Right kidney (tissue), 1 donor: ENCODE data around the gene VKORC1L1.
"Not testable (repeated sequence)": the region's sequence is repeated elsewhere in the genome, so short reads cannot be mapped to it uniquely, and the experiment has no call there.

Source experiments
- DNase-seq: peaks from one replicate; pipeline ENCODE4 v3.0.0-alpha.2; 2016

VKORC1L1 gene

DNA sequence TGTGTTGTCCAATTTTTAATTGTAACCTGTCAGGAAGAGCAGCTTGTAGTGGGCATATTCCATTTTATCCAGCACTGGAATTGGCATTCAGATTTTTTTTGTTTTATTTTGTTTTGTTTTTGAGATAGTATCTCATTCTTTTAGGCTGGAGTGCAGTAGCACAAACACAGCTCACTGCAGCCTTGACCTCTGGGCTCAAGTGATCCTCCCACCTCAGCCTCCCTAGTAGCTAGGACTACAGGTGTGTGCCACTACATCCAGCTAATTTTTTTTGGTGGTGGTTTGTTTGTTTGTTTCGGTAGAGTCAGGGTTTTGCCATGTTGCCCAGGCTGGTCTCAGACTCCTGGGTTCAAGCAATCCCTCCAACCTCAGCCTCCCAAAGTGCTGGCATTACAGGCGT, 64.4 kb downstream of the VKORC1L1 start:
- no peak for DNase-seq

DNA sequence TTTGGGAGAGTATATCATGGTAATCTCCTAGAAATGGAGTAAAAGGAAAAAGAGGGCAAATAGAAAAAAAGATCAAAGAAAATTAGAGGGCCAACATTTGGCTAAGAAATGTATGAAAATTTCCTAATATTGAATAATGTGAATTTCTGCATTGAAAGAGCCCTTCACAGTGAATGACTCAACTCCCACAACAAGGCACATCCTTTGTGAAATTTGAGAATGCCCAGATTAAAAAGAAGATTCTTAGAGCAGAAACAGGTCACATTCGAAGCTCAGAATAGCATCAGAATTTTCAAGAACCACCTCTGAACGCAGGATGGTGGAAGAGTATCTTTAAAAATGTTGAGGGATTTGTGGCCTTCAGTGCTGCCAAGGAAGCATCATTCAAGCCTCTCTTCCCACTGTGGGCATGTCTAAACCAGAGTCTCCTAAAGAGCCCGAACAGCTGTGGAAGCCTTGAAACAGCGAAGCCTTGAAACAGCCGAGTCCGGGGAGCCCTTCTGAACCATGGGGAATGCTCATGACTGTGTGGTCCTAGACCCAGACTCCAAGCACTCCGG, 65.5 kb downstream of the VKORC1L1 start:
- no peak for DNase-seq

DNA sequence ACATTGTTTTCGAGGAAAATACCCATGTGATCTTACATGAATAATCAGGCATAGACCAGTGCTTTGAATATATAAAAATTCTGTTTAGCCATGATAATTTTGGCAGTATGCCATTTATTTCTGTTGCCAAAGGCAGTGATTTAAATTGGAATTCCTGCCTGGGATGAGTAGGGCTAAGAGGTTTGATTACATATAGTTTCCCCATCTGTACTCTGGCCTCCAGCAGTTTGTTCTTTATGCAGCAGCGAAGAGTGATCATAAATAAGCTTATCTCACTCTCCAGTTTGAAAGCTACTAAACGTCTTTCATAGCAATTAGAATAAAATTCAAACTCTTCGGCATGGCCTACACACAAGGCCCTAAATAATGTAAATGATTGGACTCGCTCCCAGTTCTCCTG, 72.9 kb downstream of the VKORC1L1 start:
- not testable (repeated sequence) for DNase-seq

DNA sequence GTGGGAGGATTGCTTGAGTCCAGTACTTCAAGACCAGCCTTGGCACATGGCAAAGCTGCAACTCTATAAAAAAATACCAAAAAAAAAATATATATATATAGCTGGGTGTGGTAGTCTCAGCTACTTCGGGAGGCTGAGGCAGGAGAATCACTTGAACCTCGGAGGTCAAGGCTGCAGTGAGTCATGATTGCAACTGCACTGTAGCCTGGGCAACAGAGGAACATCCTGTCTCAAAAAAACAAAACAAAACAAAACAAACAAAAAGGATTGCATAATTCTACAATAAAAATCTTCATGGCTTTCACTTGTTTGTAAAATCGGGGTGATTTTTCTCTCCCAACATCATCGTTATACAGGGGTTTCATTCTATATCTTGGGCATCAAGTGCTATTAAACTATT, 74.0 kb downstream of the VKORC1L1 start:
- DNase-seq = no peak

DNA sequence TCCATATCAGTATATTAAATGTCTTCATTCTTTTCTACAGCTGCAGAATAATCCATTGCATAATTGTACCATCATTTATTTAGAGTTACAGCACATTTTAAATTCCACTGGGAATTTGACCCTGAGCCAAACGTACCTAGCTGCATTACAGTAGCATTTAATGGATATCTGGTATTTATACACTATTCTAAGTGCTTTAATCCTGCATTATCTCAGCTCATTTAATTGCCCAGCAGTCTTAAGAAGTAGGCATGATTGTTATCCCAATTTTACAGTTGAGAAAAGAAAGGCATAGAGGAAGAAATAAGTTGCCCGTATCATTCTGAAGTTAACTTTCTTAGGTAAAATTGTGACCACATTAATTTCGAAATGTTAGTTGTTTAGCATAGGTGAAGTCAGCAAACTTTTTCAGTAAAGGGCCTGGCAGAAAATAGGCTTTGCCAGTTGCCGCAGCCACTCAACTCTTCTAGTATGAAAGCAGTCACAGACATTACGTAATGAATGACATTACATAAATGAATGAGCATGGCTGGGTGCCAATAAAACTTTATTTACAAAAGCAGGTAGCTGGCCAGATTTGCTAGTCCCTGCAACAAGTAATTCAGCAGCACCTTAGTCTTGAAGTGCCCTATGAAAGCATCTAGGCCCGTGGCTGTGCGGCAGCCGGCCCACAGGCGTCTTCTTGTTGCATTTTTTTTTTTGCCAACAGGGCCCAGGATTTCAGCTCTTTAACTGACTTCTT, 79.1 kb downstream of the VKORC1L1 start:
- DNase-seq = no peak

DNA sequence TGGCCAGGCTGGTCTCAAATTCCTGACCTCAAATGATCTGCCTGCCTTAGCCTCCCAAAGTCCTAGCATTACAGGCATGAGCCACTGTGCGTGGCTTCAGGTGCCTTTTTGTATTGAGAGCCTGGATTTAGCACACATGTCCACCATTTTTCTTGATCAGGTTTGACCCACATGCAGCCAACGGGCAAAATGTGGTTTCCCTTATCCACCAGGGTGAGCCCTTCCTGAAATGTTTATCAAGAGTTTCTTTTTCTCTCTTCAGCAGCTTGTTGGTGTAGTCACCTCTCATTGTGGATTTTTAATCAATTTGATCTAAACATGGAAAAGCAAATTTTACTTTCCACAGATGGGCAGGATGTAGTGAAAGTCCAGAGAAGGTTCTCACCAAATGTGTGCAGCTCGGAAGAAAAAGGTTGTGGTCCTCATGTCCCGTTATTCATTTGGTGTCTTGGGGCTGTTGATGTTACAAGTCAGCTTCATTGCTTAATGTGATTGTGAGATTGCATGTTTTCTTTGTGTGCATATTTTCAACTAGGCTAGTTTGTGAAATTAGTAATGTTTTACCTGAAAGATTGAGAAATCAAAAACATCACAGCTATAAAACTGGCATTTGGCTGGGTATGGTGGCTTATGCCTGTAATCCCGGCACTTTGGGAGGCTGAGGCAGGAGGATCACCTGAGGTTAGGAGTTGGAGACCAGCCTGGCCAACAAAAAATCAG, 80.3 kb downstream of the VKORC1L1 start:
- no peak for DNase-seq

DNA sequence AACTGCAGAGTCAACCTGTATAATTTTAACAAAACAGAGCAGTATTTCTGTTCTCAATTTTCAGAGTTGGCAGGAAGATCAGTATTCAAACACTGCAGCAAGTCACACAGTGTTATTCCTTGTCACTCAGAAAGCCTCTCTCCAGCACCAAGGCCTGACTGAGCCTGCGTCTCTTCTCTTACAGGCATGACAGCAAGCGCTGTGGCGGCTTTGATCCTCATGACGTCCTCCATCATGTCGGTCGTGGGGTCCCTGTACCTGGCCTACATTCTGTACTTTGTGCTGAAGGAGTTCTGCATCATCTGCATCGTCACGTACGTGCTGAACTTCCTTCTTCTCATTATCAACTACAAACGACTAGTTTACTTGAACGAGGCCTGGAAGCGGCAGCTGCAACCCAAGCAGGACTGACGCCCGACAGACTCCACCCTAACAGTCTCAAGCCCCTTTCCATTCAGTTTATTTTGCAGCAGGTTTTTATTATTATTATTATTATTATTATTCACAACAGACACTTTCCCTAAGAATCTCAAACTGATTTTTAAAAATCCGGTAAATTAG, 81.1 kb downstream of the VKORC1L1 start:
- DNase-seq = no peak

DNA sequence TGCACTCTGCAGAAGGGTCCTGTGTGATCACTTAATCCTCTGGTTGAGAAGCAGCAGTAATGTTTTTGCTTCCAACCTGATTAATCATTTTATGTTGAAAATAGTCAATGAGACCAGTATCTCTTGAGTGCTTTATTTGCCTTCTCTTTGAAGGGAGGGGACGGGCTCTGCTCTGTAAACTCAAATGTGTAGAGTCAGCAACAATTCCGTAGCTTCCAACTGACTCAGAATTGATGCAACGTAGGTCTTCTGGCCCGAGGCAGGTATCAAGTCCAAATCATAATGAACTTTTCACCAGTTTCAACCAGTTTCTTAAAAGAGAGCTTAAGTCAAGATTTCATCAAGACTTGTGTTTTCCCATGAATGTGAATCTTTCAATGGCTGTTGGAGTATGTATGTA, 82.8 kb downstream of the VKORC1L1 start:
- no peak for DNase-seq

DNA sequence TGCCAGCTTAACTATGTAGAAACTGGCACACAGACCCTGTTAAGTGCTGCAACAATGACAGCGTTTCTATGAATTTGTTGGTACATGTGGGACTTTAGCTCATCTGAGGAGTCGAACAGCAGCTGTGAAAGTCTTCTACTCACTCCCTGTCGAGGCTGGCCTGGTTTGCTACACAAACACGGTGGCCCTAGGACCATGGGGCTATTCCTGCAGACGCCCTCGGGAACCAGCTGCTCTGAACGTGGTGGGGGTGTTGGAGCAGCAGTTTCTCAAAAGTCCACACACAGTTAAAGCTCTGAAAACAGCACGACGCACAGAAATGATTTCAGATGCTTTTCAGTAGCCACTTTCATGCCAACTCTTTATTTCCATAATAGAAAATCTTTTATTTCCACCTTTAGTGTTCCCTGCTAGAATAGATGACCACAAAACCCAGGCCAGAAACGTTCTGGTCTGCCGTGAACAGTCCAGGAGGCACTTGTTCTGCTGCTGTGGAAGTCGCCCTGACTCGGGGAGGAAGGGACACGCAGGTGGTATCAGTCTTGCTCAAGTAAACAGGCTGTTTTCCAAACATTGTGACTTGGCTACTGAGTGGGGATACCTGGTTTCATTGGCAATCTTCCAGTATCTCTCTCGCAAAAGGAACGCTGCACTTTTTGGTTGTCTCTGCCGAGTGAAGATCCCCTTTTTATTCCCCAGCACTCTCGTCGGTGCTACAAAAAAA, 87.6 kb downstream of the VKORC1L1 start:
- no peak for DNase-seq

DNA sequence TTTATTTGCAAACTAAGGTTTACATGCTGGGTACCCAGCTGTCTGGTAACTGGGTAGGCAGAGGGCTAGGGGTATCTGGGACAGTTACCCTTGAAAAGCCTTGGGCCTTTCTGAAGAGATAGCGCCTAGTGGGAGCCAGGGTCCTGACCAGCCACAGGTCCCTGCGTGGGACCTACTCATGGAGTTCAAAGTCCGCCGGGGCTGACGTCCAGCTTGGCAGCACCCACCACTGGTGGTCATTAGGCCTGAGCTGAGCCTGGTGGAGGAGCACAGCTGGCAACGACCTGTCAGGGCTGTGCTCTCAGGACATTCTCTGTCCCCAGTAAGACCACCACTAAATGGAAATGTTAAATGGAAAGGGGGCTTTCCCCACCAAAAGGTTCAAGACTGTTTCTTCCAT, 89.2 kb downstream of the VKORC1L1 start:
- no peak for DNase-seq

DNA sequence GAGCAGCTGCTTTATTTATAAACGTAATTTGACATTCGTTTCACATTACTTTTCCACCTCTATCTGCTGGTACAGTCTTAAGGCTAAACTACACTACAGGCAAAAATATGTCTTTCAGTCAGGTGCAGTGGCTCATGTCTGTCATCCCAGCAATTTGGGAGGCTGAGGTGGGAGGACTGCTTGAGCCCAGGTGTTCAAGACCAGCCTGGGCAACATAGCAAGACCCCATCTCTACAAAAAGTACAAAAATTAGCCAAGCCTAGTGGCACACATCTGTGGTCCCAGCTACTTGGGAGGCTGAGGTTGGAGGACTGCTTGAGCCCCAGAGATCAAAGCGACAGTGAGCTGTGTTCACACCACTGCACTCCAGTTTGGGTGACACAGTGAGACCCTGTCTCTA, 91.8 kb downstream of the VKORC1L1 start:
- not testable (repeated sequence) for DNase-seq

DNA sequence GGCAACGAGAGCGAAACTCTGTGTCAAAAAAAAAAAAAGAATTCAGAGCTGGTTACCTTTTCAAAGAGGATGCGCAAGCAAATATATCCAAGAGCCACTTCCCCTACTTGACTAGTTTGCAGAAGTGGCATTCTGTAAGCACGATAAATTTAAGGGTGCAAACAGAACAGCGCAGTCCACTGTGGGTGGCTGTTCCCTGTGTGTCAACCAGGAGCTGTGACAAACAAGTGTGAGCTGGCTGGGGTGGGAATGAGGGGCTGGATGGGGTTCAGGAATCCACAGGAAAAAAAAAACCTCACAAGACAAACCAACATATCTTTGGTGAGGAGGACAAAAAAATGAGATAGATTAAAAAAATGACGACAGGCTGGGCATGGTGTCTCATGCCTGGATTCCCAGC, 93.3 kb downstream of the VKORC1L1 start:
- no peak for DNase-seq

DNA sequence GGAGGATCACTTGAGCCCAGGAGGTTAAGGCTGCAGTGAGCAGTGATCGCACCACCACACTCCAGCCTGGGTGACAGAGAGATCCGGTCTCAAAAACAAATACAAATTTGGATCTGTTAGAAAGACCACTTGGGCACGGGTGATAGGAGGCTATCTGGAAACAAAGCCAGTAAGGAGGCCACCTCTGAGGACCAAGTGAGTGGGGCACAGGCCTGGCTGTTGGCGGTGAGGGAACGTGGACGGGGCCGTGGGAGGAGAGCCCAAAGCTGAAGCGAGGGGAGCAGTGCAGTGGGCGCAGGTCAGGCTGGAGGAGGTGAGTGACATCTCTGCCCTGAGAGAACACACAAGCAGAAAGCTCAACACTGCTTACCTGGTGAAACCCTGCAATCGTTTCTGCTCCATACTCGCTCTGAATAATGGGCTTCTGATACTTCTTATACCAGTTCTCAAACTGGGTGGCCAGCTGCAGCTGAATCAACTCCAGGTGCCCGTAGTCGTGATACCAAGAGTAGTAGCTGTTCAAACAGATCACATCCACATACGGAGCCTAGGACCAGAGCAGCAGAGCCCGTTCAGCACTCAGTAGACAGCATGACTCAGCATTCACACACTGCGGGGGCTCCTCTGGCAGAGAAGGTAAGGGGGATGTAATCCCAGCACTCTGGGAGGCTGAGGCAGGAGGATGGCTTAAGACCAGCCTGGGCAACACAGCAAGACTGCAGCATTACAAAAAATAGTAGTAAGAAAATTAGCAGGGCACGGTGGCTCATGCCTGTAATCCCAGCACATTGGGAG, 94.7 kb downstream of the VKORC1L1 start:
- no peak for DNase-seq

DNA sequence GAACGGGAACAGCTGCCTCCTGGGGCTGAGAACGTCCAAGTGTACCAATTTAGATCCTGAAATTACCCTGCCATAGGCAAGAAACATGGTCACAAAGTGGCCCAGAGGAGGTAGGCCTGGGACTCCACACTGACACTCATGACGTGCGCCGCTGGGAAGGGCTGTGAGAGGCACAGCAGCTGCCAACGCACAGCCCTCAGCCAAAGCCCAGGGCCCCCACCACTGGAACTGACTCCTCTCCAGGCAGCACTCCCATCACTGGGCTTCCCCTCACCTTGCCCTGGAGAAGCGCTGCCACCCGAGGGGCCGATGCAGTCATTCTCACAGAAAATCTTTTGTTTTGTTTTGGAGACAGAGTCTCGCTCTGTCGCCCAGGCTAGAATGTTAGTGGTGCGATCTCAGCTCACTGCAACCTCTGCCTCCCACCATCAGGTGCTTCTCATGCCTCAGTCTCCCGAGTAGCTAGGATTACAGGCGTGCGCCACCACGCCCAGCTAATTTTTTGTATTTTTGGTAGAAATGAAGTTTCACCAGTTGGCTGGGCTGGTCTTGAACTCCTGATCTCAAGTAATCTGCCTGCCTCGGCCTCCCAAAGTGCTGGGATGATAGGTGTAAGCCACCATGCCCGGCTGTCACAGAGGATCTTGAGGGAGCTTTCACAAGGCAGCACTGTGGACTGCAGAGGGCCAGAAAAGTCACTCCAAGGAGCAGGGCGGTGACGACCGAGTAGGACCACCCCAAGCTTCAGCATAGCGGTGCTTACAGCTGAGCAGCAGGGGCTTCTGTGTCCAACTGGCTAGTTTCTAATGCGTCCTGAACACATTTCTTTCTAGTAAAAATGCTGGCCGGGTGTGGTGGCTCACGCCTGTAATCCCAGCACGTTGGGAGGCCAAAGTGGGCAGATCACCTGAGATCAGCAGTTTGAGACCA, 95.6 kb downstream of the VKORC1L1 start:
- DNase-seq = no peak

DNA sequence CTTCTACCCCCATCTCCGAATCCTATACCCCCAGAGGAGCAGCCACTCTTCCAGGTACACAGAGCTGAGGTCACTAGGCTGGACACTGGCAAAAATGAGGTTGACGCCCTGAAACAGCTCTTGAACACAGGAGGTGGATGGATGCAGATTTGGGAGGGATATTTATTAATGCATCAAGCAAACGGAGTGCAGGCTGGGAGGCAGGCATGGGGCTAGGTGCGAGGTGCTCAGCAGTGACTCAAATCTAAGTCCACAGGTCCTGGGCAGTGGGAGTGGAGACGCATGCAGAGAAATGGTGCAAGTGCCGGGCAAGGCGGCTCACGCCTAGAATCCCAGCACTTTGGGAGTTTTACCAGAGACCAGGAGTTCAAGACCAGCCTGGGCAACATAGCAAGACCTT, 98.1 kb downstream of the VKORC1L1 start:
- DNase-seq = no peak

DNA sequence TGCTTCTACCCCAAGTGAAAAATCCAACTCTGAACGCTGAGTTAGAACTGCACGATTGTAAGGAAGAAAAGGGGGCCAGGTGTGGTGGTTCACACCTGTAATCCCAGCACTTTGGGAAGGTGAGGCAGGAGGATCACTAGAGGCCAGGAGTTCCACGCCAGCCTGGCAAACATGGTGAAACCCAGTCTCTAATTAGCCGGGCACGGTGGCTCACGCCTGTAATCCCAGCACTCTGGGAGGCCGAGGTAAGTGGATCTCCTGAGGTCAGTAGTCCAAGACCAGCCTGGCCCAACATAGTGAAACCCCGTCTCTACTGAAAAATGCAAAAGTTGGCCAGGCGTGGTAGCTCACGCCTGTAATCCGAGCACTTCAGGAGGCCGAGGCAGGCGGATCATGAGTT, 100.1 kb downstream of the VKORC1L1 start:
- DNase-seq = no peak

DNA sequence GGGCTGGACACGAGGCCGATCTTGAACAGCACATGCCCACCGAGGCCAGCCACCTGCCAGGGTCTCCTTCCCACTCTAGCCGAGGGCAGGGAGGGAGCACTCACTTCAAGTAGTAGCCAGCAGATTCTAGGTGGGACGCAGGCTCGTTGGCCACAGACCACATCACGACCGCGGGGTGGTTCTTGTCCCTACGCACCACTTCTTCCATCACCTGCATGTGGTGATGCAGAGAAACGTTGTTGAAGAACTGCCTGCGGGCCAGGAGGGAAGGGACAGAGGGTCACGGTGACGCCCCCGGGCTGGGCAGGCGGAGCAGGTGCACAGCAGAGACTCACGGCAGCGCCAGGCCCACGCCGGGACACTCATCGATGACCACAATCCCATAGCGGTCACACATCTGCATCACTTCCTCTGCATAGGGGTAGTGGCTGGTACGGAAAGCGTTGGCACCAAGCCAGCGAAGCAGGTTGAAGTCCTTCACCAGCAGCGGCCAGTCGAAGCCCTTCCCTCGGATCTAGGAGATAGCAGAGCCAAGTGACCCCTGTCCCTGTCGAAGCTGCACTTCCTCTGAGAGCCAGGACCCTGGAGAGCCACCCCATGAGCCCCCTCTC, 101.4 kb downstream of the VKORC1L1 start:
- DNase-seq = no peak

DNA sequence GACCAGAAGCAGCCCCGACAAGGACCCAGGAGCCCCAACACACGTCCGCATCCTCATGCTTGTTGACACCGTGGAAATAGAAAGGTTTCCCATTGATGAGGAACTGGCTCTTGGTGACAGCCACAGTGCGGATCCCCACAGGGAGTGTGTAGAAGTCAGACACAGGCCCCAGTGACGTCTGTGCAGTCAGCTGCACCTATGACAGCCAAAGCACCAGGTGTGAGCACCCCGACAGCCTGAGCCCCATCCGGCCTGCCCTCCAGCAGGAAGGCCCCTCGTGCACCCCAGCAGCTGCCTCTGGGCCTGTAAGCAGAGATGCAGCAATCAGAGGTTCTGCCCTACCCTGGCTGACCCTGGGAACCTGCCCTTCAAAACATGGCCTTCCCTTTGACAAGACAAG, 102.0 kb downstream of the VKORC1L1 start:
- DNase-seq = no peak

DNA sequence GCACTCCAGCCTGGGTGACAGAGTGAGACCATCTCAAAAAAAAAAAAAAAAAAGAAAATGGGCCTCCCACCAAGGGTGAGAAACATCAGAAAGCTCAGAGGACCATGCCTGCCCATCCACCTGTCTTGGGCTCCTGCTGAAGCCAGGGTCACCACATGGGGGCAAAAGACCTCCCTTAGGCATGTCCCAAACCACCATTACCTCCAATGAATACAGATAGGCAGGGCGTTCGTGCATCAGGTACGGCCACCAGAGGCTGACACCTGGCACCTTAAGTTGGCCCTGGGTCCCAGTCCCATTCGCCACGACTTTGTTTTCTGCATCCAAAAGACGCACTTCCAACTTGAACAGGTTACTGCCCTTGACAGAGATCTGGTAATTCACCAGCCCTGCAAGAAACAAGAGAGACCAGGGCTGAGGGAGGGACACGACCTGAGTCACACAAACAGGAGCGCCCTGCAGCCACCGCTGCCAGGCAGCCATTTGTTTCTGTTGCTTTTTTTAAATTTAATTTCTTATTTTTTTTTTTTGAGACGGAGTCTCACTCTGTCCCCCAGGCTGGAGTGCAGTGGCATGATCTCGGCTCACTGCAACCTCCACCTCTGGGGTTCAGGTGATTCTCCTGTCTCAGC, 103.1 kb downstream of the VKORC1L1 start:
- no peak for DNase-seq

DNA sequence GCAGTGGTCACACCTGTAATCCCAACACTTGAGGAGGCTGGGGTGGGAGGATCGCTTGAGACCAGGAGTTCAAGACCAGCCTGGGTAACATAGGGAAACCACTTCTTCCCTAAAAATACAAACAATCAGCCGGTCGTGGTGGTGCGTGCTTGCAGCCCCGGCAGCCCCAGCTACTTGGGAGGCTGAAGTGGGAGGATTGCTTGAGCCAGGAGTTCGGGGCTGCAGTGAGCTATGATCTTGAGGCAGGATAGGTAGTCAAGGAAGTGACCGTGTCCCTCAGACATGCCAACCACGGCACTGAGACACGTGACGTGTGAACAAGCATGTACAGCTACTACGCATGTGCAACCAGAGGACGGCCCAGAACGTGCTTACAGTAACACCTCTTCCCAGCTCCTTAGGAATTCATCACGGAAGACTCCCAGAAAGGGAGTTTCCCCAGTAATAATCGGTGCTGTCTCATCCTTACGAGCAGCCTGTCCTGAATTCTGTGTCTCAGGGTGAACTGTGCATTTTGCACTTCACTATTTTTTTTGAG, 103.9 kb downstream of the VKORC1L1 start:
- no peak for DNase-seq
